GM19395 (cell line): ENCODE measurements around the gene TTC39C.

Source experiments
- ATAC-seq: cut with Tn5 transposase; IDR thresholded peaks from one replicate; pipeline ENCODE4 v1.9.1; 2021; ENCODE audit warnings: mild to moderate bottlenecking, moderate library complexity; ENCODE audit not compliant: unreplicated experiment

Gene TTC39C

DNA sequence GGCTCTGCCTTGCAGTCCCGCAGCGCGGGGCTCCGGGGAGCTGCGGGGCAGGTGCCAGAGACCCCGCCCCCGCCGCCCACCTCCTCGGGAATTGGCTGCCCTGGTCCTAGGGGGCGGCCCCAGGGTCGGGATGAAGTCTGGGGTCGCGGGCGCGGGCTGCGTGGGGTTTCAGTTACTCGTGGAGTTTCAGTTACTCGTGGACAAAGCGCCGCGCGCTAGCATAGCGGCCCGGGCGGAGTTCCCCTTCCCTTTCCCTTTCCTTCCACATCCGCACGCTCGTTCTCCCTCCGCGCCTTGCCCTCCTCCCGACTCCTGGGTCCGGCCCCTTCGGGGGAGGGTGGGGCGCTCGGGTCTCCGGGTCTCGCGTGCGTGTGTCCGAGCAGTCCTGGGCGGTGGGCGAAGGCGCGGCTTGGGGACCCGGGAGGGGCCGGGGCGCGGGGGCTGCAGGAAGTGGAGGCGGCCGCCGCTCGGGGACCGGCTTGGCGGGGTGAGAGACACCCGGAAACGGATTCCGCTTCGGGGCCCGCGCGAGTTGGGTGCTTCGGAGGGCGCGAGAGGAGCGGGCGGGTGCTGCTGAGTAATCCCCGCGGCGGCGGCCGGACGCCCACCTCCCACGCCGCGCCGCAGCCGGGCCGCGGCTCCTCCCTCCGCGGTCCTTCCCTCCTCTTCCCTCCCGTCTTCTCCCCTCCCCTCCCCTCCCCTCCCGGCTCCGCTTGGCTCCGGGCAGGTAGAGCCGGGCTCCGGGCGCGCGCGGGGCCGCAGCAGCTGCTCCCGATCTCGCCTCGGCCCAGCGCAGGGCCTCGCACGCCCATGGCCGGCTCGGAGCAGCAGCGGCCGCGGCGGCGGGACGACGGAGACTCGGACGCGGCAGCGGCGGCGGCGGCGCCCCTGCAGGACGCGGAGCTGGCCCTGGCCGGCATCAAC lies at the start of gene TTC39C:
Gene TTC39C (plus strand): TSS at position 693 of the 924 bp plus-strand sequence. CDS start 118 bp downstream, at position 811.
- ATAC-seq, result no peak

DNA sequence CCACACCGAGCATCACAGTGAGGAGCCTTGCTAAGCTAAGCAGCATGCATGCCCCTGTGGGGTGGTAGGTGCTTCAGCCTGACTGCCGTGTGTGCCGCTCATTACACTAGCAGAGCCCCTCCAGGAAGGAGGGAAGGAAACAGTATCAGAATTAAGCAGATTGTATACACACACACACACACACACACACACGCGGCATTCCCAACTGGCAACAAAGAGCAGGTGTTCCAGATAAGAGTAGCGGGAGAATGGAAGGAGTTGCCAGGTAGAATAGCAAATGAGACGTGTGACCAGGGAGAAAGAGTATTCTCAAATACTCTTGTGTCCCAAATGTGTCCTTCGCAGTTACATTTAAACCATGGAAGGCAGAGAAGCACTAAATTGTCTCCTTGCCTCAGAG lies 47.6 kb upstream of the TTC39C start:
- ATAC-seq, result no peak

DNA sequence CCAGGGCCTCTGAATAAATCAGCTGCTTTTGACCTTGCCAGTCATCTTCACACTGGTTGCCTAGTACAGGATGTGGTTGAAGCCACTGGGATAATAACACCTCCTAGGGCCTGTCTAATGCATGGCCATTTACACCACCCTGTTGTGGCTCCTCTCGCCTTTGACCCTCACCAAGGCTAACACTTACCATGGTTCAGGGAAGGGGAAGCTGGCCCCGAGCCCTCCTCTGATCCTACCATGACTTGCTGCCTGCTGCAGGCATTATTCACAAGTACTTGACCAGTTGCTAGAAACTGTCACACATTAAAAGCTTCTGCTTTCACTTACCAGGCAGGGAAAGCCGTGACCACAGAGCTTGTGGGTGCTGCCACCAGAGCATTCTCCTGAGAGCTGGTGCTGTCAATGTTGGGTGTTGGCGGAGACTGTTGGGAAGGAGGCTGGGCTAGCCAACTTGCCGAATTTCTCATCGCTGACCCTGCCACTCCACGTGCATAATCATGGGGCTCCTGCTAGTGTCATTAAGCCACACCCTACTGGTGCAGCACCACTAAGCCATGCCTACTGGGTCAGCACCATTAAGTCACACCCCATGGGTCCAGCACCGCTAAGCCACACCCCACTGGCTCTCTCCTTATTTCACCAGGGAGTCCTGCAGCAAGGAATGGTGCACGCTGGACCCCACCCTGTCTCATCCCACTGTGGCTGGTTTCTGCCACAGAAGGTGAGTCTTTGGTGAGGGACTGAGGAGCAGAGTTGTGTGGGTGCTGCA lies 47.0 kb upstream of the TTC39C start:
- ATAC-seq, result peak; percentile 67

DNA sequence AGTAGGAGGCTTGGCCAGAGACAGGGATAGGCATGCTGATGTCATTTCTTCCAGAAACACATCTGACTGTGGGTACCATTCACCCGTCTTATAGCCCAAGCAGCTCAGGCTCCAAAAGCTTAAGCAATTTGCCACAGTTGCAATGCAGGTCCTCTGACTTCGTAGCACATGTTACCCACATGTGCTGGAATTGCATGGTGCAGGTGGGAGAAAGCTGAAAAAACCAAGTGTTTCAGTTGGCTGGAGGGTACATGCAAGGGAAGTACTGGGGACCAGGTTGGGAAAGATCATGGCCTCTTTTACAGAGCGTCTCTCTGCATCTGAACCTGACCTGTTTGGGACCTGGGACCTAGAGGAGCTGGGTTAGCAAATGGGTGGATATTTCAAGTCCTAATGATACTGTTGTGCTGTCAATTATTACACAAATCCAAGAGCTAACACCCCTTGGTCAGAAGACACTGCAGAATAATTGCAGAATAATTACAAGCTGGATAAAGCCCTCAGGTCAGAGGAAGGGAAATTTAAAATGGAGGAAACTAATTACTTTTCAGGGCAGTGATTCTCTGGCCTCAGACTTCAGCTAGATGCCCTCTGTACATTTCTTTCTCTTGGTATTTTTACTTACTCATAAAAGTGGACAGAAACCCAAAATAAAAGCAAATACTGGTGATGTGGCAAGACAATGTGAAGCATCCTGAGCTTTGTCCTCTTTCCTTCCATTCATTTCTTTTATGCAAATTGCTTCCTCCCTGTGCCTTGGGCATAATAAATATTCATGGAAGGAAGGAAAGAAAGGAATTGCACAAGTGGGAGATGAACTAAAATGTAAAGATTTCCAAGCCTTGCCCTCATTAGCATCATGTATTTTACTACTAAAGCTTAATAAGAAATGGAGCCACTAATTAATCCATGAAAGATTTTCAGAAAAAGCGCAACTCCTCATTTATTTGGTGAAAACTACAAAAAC lies 45.6 kb upstream of the TTC39C start:
- ATAC-seq, result no peak

DNA sequence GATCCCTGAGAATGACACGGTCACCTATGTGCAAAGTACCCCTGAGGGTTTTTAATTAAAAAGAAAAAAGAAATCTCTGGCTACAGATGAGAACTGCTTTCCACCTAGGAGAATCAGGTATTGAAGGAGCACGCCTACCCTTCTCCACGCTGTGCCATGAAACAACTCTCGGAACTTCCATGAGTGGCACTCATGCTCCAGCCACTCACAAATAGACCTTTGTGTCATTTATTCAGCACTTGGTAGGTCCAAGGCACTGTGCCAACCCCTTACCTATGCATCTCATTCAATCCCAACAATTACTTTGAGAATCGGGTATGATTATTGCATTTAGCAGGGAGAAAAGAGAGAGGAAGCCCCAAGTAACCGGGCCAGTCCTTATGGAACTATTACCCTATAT lies 44.9 kb upstream of the TTC39C start:
- ATAC-seq, result no peak

DNA sequence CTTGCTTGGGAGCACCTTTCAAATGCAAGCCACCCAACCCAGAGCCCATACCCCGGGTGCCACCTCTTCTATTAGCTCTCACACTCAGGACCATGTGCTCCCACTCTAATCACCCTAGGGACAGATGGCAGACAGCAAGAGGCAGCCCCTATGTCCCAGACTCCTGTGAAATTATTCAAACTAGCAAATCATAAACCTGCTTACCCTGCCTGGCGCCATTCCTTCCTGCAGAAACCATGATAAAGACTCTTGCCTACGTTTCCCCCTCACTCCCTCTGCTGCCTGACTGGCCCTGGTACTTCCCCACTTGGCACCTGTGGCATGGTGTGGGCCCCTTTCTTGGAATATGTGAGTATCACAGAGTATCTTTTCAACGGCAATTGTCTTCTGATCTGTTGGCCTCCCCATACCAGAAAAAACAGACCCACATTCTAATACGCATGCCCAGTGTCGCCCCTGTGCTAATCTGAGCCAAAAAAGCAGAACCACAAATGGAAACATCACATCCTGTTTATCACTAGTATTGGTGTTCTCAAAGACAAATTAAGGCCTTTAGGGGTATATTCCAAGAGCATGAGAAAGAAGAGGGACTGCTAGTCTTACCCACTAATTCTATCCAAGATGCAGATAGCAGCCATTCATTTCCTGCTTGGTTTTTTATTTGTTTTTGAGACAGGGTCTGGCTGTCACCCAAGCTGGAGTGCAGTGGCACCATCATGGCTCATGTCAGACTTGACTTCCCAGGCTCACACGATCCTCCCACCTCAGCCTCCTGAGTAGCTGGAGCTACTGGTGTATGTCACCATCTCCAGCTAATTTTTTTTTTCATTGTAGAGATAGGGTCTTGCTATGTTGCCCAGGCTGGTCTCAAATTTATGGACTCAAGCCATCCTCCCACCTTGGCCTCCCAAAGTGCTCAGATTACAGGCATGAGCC lies 44.1 kb upstream of the TTC39C start:
- no peak for ATAC-seq

DNA sequence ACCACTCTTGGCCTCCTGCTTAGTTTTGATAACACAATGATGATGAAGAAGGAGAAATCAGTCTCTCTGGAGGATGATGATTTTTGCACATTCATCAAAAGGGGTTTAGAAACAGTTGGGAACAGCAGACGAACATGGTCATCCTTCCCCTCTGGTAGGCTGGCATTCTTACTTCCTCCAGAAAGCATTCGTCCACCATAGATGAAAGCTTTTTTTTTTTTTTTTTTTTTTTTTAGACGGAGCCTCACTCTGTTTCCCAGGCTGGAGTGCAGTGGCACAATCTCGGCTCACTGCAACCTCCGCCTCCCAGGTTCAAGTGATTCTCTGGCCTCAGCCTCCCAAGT lies 43.5 kb upstream of the TTC39C start:
- ATAC-seq, result no peak

DNA sequence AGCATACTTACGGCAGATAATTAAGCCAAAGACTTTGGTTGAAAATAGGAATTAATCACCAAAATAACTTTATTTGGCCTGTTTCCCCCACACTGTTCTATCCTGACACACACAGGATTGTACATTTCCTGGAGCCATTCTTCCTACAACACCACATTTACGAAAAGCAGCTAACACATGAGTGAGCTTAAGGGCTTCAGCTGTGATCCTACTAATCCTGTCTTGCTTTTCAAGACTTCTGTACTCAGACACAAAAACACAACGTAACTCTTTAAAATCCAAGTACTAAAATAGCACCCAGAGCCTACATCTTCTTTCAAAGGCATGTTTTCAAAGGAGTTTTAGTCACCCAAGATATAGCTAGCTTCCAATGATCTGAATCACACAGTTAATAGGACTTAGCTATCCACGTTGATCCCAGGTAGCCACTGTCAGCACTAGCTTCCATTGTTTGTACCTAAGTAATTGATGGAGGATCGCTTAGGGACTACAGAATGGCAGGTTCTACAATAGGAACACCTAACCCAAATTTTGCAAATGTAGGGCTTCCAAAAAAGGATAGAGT lies 42.8 kb upstream of the TTC39C start:
- ATAC-seq, result no peak

DNA sequence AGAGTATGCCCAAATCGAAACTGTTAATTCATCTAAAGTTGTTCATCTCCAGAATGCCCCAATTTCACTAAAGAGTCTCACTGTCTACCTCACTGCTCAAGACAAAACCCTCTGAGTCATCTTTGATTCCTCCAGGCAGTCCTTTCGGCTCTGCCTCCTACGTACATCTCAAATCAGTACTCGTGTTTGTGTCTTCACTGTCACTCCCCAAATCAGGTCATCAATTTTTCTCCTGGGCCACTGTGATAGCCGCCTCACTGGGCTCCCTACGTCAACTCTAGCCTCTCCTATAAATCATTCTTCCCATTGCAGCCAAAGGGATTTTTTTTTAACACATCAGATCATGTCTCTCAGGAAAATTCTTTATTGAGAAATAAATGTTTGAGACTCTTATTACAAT lies 42.1 kb upstream of the TTC39C start:
- ATAC-seq, result no peak

DNA sequence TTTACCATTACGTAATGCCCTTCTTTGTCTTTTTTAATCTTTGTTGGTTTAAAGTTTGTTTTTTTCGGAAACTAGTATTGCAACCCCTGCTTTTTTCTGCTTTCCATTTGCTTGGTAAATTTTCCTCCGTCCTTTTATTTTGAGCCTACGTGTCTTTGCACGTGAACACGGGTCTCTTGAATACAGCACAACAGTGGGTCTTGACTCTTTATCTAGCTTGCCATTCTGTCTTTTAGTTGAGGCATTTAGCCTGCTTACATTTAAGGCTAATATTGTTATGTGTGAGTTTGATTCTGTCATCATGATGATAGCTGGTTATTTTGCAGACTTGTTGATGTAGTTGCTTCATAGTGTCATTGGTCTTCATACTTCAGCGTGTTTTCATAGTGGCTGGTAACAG lies 37.5 kb upstream of the TTC39C start:
- no peak for ATAC-seq

DNA sequence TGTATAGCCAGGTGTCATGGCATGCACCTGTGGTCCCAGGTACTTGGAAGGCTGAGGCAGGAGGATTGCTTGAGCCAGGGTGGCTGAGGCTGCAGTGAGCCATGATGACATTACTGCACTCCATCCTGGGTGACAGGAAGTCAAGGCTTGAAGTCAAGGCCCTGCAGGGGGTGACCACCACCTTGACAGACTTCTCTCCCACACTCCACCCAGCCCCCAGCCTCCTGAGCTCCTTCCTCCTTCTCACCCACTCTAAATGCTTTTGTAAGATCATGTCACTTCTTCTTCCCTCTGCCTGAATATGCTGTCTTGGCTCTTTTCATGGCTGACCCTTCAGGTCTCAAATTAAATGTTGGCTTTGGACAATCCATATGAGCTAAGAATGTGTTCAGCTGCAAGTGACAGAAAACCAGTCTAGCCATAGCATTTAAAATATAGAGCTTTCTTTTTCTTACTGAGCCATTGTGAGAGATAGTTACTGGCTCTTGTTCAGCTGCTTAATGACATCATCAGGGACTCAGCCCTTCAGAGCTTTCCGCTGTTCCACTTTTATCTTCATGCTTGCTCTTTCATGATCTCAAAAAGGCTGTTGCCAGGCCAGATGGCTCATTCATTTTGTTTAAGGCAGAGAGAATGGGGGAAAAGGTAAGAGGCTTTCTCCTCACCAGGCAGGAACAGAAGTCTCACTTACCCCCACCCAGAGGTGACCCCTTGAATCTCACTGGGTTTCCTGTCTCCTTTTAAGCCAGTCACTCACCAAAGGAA lies 36.7 kb upstream of the TTC39C start:
- ATAC-seq, result no peak

DNA sequence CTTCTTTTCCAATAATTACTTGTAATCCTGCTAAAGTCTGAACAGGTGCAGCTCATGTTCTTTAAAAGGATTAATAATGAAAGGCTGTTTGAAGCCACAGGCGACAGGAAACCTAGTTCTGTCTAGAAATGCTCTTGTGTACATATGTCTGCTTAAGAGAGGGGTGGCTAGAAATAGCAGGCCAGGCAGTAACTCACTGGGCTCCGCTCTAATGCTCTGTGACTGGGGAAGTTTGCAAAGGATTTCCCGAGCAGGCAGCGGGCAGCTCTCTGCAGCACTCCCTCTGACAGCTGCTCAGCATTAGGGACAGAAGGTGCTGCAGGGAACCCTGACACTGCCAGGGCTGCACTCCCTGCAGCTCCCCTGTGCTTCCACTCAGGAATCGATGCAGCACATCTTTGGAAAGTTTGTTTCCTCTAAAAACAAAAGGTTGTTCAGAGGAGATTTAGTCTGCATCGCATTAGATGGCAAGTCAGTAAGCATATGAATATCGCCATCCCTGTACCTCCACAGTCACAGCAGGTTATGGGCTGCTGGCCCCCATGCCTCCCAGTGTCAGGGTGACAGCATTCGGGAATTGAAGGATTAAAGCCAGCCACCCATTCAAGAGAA lies 33.1 kb upstream of the TTC39C start:
- peak; percentile 90 for ATAC-seq

DNA sequence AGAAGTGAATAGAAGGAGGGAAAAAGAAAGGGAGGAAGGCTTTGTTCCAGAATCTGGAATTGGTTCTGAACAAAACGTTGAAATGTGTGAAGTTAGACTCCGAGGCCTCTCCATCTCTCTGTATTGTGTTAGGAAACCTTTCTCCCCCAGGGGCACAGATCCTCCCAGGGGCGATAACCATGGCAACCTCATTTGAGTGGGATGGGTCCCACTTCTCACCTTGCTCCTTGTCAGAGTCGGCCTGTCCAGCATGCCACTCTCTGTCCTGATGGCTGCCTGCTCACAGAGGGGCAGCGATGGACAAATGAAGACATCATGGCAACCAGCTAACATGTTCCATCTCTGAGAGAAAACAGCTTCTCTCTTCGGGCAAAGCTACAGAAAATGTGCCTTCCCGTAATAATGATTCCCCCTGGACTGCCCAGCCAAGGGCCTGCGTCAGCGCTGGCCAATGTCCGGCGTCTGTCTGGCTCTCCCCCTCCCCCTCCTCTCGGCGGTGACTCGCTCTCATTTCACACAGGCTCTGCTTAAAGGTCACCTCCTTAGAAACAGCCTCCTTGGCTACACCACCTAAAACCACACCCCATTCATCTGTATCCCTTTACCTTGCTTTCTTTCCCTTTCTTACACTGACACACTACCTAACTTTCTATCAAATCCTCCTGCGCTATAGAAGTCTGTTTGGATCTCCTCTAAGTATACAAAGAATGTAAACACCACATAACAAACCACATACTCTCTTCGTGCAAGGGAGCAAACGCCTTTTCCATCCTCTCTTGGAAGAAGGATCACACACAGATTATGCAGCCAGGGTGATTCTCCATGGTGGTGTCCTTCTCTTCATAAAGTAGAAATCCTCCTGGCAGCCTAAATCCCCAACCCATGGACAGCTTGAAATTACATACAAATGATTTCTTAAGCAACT lies 32.1 kb upstream of the TTC39C start:
- no peak for ATAC-seq

DNA sequence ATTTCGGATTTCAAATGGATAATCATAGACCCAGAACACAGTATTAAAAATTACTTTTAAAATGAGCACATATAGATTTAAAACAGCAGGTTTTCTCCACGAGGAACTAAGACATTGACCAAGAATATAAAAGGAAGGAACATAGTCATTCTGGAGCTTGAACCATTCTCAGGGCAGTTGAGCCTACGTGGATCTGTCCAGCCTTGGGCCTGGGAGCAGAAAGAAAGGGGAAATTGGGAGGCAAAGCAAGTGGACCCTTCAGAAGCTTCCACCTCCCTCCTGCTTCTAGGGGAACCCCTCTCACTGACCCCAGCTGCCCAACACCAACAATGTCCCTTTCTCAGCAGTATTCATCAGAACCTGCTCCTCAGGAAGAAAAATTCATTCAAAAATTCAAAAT lies 31.4 kb upstream of the TTC39C start:
- ATAC-seq, result no peak

DNA sequence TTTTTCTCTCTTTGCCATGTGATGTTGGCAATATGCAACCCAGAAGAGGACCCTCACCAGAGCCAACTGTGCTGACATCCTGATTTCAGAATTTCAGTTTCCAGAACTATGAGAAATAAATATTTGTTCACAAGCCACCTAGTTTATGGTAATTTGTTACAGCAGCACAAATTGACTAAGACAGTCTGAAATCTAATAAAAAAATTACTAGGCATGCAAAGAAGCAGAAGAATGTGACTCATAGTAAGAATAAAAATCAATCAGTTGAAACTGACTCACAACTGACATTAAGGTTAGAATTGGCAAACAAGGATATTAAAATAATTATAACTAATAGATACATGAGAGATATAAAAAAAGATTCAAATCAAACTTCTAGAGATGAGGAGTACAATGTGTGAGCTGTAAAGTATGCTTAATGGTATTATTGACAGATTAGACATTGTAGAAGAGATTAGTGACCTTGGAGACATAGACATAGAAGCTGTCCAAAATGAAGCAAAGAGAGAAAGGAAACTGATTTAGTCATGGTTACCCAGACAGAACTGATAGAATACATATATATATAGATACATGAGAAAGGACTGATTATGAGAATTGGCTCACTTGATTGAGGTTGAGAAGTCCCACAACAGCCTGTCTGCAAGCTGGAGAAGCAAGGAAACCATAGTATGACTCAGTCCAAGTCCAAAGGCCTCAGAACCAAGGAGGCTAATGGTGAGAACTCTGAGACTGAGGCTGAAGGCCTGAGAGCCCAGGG lies 27.8 kb upstream of the TTC39C start:
- ATAC-seq, result peak; percentile 75
